A204.1 (cell line): Measurements from ENCODE around the gene SBF2.
"Not testable (repeated sequence)": the region's sequence is repeated elsewhere in the genome, so short reads cannot be mapped to it uniquely, and the experiment has no call there.

Experiments used
- FAIRE-seq: peaks from 2 replicates; lab custom pipeline; 2012; peaks lifted over from hg19 to GRCh38; lab: Jason Lieb, UNC

The SBF2 gene

GRCh38 chr11:9945680-9946079 is 348.3 kb downstream of the SBF2 start:
- FAIRE-seq, result not testable (repeated sequence)

GRCh38 chr11:9943386-9944110 is 350.5 kb downstream of the SBF2 start:
- no peak for FAIRE-seq

DNA sequence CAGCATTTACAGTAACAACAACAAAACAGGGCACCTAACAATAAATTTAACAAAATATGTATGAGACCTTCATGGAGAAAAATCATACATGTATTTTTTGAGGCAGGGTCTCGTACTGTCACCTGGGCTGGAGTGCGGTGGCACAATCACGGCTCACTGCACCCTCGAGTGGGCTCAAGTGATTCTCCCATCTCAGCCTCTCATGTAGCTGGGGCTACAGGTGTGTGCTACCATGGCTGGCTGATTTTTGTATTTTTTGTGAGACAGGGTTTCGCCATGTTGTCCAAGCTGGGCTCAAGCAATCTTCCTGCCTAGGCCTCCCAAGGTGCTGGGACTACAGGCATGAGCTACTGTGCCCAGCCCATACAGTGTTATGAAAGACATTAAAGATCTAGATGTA is 352.0 kb downstream of the SBF2 start:
- FAIRE-seq, result no peak

GRCh38 chr11:9939150-9939549 is 354.9 kb downstream of the SBF2 start:
- FAIRE-seq, result not testable (repeated sequence)

DNA sequence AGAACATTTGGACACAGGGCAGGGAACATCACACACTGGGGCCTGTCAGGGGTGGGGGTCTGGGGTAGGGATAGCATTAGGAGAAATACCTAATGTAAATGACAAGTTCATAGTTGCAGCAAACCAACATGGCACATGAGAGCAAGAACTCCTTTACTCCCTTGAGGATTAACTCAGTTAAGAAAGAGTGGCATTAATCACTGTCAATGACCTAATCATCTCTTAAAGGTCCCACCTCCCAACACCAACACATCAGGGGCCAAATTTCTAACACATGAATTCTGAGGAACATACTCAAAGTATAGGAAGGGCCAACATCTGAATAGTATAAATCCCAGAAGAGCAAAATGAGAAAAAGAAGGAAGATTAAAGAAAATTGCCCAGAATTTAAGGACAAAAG is 357.3 kb downstream of the SBF2 start:
- FAIRE-seq, result no peak

DNA sequence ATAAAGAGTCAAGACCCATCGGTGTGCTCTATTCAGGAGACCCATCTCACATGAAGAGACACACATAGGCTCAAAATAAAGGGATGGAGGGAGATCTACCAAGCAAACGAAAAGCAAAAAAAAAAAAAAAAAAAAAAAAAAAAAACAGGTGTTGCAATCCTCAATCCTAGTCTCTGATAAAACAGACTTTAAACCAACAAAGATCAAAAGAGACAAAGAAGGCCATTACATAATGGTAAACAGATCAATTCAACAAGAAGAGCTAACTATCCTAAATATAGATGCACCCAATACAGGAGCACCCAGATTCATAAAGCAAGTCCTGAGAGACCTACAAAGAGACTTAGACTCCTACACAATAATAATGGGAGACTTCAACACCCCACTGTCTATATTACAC is 361.2 kb downstream of the SBF2 start:
- FAIRE-seq, result not testable (repeated sequence)

- FAIRE-seq, result not testable (repeated sequence)
These were observed 363.3 kb downstream of the SBF2 start for GRCh38 chr11:9930562-9931331.

GRCh38 chr11:9927670-9928069 is 366.3 kb downstream of the SBF2 start:
- FAIRE-seq, result no peak

GRCh38 chr11:9923280-9923679 is 370.7 kb downstream of the SBF2 start:
- FAIRE-seq, result no peak

GRCh38 chr11:9922806-9923205 is 371.2 kb downstream of the SBF2 start:
- no peak for FAIRE-seq

GRCh38 chr11:9916480-9916879 is 377.5 kb downstream of the SBF2 start:
- no peak for FAIRE-seq

DNA sequence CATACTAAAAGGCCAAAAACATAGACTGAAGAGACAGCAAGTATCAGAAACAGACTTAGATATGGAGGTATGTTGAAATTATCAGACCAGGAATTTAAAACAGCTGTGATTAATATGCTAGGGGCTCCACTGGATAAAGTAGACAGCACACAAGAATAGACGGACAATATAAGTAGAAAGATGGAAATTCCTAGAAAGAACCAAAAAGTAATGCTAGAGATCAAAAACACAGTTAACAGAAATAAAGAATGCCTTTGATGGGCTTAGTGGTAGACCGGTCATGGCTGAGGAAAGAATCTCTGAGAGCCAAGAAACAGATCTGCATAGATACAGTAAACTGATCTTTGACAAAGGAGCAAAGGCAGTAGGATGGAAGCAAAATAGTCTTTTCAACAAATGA is 380.0 kb downstream of the SBF2 start:
- FAIRE-seq, result no peak

GRCh38 chr11:9905960-9906791 is 387.8 kb downstream of the SBF2 start:
- peak; percentile 85 for FAIRE-seq

GRCh38 chr11:9905501-9905951 is 388.5 kb downstream of the SBF2 start:
- peak; percentile 83 for FAIRE-seq

DNA sequence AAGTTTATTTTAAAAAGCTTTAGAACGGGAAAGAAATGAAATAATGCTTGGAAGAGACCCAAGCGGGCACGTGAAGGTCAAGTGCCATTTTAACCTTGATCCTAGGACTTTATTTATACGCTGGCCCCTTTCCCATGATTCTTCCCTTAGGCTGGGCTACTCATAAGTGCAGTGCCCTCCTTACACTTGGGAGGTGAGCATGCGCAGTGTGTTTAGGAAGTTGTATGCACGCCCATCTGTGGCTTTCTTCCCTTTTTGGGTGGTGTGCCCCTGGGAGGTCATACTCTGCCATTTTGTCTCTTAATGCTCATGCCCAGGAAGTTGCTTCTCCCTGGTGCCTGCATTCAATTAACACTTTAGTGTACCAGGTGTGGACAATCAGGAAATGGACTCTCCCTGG is 390.4 kb downstream of the SBF2 start:
- no peak for FAIRE-seq

DNA sequence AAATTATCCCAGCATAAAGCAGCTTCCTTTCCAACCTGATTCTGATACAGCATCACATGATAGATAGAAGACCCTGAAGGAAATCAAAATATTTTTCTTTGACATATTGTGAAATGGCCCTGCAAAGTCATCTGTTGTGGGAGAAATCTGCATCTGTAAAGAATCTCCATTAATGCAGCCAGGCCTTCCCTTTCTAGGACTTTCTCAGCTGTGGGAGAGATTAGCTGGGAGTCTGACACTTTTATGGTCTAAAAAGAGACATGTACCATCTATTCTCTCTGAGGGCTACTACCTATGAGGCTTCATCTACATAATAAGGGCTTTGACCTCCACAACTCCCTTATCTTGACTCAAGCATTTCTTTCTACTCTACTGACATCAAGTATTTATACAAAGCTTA is 392.1 kb downstream of the SBF2 start:
- no peak for FAIRE-seq

- not testable (repeated sequence) for FAIRE-seq
These were observed 393.8 kb downstream of the SBF2 start for GRCh38 chr11:9900253-9900652.

DNA sequence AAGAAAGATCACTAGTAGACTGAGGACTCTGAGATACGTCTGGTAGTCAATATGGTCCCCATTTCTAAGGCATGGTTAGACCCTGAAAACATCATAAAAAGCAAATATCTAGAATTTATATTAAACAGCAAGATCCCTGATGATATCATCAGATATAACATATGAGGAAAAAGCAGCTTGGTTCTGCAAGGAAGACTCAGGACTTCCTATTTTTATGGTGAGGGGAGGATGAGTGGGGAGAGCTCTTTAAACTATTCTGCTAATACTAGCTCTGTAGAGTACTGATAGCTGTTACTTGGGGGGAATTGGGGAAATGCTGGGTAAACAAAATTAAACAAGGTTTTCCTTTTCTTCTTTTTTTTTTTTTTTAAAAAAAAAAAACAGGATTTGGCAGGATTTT is 394.3 kb downstream of the SBF2 start:
- no peak for FAIRE-seq

DNA sequence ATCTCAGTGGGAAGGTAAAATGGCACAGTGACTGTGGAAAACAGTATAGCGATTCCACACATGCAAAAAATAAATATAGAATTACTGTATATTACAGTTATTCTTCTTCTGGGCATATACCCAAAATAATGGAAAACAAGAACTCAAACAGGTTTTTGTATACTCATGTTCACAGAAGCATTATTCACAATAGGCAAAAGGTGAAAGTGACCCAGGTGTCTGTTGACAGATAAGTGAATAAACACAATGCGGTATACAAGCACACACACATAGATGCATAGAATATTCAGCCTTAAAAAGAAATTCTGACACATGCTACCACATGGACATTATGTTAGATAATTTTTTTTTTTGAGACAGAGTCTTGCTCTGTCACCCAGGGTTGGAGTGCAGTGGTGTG is 397.1 kb downstream of the SBF2 start:
- FAIRE-seq, result no peak

GRCh38 chr11:9895006-9895405 is 399.0 kb downstream of the SBF2 start:
- no peak for FAIRE-seq

DNA sequence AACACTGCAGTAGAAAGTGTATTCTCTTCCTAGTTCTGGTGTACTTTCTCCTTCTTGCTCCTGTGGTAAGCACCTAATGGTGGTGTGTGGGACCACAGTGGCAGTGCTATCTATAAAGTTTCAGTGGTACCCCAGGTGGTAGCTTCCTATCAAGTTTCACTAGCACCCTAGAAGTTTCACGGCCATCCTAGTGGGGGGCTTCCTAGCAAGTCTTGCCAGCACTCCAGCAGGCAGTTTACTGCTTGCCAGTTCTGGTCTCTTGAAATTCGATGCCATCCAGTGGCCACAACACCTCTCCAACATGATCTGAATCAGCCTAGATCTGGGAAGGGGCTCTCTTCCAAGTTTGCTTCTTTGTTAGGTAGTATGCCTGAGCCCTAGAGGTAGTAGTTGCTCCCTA is 400.5 kb downstream of the SBF2 start:
- FAIRE-seq, result no peak

DNA sequence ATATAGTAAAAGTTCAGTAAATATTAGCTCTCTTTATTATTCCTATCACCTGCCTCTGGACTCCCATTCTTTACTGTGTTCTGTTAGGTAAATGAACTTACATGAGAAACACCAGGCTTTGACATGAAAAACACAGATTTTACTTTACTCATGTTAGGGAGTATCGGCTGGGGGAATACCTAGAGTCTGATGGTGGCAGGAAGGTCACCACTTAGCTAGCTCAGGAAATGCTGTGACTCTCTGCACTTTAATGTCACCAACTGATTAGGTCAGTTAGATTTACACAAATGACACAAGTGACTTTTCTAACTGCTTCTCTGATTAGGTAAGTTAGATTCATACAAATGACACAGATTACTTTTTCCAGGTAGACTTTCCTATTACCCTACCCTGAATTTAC is 405.1 kb downstream of the SBF2 start:
- FAIRE-seq, result no peak

DNA sequence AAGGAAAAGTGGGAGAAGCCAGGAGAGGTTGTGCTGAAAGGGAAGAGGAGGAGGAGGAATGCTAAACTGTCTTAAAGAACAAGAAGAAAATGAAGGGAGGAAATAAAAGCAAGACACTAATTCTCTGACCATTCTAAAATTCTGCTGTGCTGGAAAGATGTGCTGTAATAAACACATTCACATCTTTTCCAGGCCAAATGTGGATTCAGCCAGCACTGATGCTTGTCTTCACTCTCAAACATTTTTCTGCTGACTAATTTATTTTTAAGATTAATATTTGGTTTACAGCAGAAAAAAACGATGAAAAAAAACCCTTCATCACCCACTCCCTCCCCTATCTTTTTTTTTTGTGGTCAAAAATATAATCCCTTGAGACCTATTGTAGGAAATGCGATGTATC is 406.5 kb downstream of the SBF2 start:
- FAIRE-seq, result no peak
